Panc1 (cell line): ENCODE results near the gene TBXA2R. TPM values are rescaled to one million over a fixed set of nuclear protein-coding genes. Genes with fewer than 3 reads are reported as not detected.
"Not testable (repeated sequence)": the region's sequence is repeated elsewhere in the genome, so short reads cannot be mapped to it uniquely, and the experiment has no call there.

Experiments used
- ATAC-seq: fragments of 200-7000 bp; cut with Tn5 transposase; 2 replicates; pipeline ENCODE4 v1.9.1; 2020; ENCODE audit warnings: mild to moderate bottlenecking, moderate library complexity
- BruUV-seq: library from RNA; stranded (reverse); fragments of 400-500 nt; replicated peaks from 2 replicates; lab custom pipeline; 2021; lab: Mats Ljungman, UMichigan
- CTCF ChIA-PET: fragments of 300-600 bp; sonication (Branson Sonifier 250); formaldehyde crosslinking; loops from one replicate; lab custom pipeline; 2022; ENCODE audit warnings: antibody characterized with exemption; lab: Charles Lee
- POLR2A ChIA-PET: fragments of 300-600 bp; sonication (Branson Sonifier 250); formaldehyde crosslinking; loops from one replicate; lab custom pipeline; 2022; ENCODE audit warnings: antibody characterized with exemption; lab: Charles Lee
- DNase-seq: peaks from one replicate; pipeline ENCODE4 v3.0.0-alpha.2; 2010; ENCODE audit warnings: low read depth, low spot score
- H3K27ac ChIP-seq: 2 replicates; pipeline ENCODE4 v1.5.1; 2011; ENCODE audit warnings: mild to moderate bottlenecking, low read length, inconsistent platforms
- H3K27me3 ChIP-seq: fragments of 200-500 bp; sonication (Bioruptor generic); 2 replicates; pipeline ENCODE4 v1.6.0; 2014; ENCODE audit warnings: low read length, inconsistent platforms; ENCODE audit not compliant: control insufficient read depth, insufficient read depth
- H3K36me3 ChIP-seq: fragments of 200-500 bp; sonication (Bioruptor generic); 2 replicates; pipeline ENCODE4 v1.5.1; 2014; ENCODE audit warnings: inconsistent platforms, mild to moderate bottlenecking, low read length, moderate library complexity; ENCODE audit not compliant: control insufficient read depth, insufficient read depth
- H3K4me1 ChIP-seq: 2 replicates; pipeline ENCODE4 v1.5.1; 2011; ENCODE audit warnings: inconsistent platforms, mild to moderate bottlenecking, low read length, moderate library complexity; ENCODE audit not compliant: control insufficient read depth, insufficient read depth
- H3K4me3 ChIP-seq, 2 experiments: 2 replicates each; pipeline ENCODE4 v1.5.1; 2011 to 2012; ENCODE audit warnings: low read depth in 2 of 2, low read length in 2 of 2, mild to moderate bottlenecking in 2 of 2, inconsistent platforms in 1 of 2, moderate library complexity in 1 of 2
- H3K9me3 ChIP-seq: fragments of 200-500 bp; sonication (Bioruptor generic); 2 replicates; pipeline ENCODE4 v1.5.1; 2014; ENCODE audit warnings: low read depth, mild to moderate bottlenecking, inconsistent platforms, low read length, moderate library complexity; ENCODE audit not compliant: control insufficient read depth, insufficient read depth
- POLR2AphosphoS5 ChIP-seq: IDR thresholded peaks from 2 replicates; pipeline ENCODE4 v1.6.1; 2012; ENCODE audit warnings: mild to moderate bottlenecking, low read depth, low read length, moderate library complexity
- SIN3A ChIP-seq: IDR thresholded peaks from 2 replicates; pipeline ENCODE4 v1.6.1; 2012; ENCODE audit warnings: low read depth, mild to moderate bottlenecking, low read length, moderate library complexity, borderline replicate concordance; ENCODE audit not compliant: insufficient read depth
- TCF7L2 ChIP-seq: IDR thresholded peaks from 2 replicates; pipeline ENCODE4 v1.6.1; 2011; ENCODE audit warnings: mild to moderate bottlenecking, low read depth, low read length, inconsistent platforms
- in situ Hi-C: cut with HindIII; loops from 2 replicates; pipeline ENCODE4 v1.10.0; 2016; ENCODE audit warnings: low sequenced_read_pairs, low pct_unique_long_range_greater_than_20kb
- intact Hi-C: fragments of 100-400 bp; cut with micrococcal nuclease; formaldehyde crosslinking; loops from one replicate; pipeline ENCODE4 v1.10.0; 2022; ENCODE audit not compliant: unreplicated experiment
- total RNA-seq: library from RNA; stranded (reverse); gene quantifications from one replicate; pipeline ENCODE4 v1.2.1, GENCODE V29; 2021; ENCODE audit not compliant: unreplicated experiment
- TF ChIP-seq, protein P1 (sequence below): fragments of 450-650 bp; IDR thresholded peaks from 2 replicates; pipeline ENCODE4 v1.5.1; 2017; ENCODE audit warnings: mild to moderate bottlenecking
- TF ChIP-seq, protein P2 (sequence below), 2 experiments: IDR thresholded peaks; 2 replicates each; pipeline ENCODE4 v1.6.1; 2011 to 2012; ENCODE audit warnings: low read depth in 2 of 2, control low read depth in 1 of 2, low read length in 1 of 2, mild to moderate bottlenecking in 1 of 2, moderate library complexity in 1 of 2; ENCODE audit not compliant: insufficient read depth in 1 of 2

TBXA2R gene
- total RNA-seq, 1 experiment from 2014 or later = 5.2 TPM

DNA sequence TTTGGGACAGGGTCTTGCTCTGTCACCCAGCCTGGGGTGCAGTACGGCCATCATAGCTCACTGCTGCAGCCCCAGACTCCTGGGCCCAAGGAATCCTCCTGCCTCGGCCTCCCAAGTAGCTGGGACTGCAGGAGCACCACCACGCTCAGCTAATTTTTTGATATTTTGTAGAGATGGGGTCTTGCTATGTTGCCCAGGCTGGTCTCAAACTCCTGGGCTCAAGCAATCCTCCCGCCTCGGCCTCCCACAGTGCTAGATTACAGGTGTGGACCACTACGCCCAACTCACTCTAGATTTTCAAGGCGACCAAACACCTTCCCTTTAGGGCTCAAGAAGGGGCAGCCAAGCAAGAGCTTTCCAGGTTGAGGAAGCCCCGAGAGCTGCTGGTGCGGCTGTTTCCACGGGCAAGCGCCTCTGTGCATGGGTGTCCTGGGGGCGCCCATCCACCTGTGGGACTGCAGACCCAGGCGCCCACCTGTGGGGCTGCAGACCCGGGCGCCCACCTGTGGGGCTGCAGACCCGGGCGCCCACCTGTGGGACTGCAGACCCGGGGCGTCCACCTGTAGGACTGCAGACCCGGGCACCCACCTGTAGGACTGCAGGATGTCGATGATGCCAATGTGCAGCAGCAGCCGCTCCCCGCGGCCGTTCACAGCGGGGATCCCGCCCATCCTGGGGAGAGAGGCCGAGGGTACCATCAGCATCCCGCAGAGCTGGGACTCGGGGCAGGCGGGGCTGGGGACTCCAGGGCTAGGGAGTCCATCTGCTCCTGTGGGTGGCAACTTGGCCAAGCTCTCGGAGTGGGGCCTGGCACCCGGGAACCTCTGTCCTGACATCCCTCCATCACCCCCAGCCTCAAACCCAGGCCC is 41.6 kb upstream of the TBXA2R start:
- Histone ChIP-seq H3K9me3 (no peaks in the 10 kb centered on the region), H3K27ac (no peak overlapping the region), H3K36me3 (no peaks in the 10 kb centered on the region), H3K27me3 (no peaks in the 10 kb centered on the region), H3K4me1 (peaks cover 4% of the 10 kb centered on the region), H3K4me3 (no peak overlapping the region)
- no TSS peak for BruUV-seq
- POLR2A ChIA-PET = no interaction called here
- CTCF ChIA-PET = interaction anchor here (0.6 kb wide), 1 partner anchor 77 kb away, joined by 4 read pairs; no protein-coding TSS in a partner anchor
- in situ Hi-C loops (no loop called here), intact Hi-C loops (no loop called here)
- ATAC-seq (no peak), DNase-seq (no peak)
- TF ChIP-seq, protein P1, sequence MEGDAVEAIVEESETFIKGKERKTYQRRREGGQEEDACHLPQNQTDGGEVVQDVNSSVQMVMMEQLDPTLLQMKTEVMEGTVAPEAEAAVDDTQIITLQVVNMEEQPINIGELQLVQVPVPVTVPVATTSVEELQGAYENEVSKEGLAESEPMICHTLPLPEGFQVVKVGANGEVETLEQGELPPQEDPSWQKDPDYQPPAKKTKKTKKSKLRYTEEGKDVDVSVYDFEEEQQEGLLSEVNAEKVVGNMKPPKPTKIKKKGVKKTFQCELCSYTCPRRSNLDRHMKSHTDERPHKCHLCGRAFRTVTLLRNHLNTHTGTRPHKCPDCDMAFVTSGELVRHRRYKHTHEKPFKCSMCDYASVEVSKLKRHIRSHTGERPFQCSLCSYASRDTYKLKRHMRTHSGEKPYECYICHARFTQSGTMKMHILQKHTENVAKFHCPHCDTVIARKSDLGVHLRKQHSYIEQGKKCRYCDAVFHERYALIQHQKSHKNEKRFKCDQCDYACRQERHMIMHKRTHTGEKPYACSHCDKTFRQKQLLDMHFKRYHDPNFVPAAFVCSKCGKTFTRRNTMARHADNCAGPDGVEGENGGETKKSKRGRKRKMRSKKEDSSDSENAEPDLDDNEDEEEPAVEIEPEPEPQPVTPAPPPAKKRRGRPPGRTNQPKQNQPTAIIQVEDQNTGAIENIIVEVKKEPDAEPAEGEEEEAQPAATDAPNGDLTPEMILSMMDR = no peak
- TF ChIP-seq SIN3A (no peak), POLR2AphosphoS5 (no peak), TCF7L2 (no peak)
- TF ChIP-seq, protein P2, sequence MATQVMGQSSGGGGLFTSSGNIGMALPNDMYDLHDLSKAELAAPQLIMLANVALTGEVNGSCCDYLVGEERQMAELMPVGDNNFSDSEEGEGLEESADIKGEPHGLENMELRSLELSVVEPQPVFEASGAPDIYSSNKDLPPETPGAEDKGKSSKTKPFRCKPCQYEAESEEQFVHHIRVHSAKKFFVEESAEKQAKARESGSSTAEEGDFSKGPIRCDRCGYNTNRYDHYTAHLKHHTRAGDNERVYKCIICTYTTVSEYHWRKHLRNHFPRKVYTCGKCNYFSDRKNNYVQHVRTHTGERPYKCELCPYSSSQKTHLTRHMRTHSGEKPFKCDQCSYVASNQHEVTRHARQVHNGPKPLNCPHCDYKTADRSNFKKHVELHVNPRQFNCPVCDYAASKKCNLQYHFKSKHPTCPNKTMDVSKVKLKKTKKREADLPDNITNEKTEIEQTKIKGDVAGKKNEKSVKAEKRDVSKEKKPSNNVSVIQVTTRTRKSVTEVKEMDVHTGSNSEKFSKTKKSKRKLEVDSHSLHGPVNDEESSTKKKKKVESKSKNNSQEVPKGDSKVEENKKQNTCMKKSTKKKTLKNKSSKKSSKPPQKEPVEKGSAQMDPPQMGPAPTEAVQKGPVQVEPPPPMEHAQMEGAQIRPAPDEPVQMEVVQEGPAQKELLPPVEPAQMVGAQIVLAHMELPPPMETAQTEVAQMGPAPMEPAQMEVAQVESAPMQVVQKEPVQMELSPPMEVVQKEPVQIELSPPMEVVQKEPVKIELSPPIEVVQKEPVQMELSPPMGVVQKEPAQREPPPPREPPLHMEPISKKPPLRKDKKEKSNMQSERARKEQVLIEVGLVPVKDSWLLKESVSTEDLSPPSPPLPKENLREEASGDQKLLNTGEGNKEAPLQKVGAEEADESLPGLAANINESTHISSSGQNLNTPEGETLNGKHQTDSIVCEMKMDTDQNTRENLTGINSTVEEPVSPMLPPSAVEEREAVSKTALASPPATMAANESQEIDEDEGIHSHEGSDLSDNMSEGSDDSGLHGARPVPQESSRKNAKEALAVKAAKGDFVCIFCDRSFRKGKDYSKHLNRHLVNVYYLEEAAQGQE (IDR thresholded peaks at IDR 0.05; ENCODE audit: insufficient read depth in 1 of 2, low read depth in 2 of 2, low read length in 1 of 2) = no peak

DNA sequence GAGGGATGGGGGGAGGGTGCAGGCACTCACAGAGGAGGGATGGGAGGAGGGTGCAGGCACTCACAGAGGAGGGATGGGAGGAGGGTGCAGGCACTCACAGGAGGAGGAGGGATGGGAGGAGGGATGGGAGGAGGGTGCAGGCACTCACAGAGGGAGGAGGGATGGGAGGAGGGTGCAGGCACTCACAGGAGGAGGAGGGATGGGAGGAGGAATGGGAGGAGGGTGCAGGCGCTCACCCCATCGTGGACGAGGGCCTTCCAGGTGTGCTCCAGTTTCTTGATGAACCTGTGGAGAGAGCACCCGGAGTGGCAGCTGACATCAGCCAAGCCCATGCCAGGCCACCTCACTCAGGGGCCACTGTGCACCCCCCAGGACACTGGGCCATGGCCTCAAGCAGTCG is 40.4 kb upstream of the TBXA2R start:
- H3K27ac ChIP-seq, DNase-seq, CTCF ChIA-PET, POLR2A ChIA-PET, BruUV-seq, intact Hi-C loops, H3K36me3 ChIP-seq, in situ Hi-C loops, H3K4me3 ChIP-seq, ATAC-seq, H3K4me1 ChIP-seq, H3K27me3 ChIP-seq, H3K9me3 ChIP-seq: not testable (repeated sequence)
